ENCODE data around the gene MYO15B.
"Not testable (repeated sequence)": the region's sequence is repeated elsewhere in the genome, so short reads cannot be mapped to it uniquely, and the experiment has no call there.

Gene MYO15B

DNA sequence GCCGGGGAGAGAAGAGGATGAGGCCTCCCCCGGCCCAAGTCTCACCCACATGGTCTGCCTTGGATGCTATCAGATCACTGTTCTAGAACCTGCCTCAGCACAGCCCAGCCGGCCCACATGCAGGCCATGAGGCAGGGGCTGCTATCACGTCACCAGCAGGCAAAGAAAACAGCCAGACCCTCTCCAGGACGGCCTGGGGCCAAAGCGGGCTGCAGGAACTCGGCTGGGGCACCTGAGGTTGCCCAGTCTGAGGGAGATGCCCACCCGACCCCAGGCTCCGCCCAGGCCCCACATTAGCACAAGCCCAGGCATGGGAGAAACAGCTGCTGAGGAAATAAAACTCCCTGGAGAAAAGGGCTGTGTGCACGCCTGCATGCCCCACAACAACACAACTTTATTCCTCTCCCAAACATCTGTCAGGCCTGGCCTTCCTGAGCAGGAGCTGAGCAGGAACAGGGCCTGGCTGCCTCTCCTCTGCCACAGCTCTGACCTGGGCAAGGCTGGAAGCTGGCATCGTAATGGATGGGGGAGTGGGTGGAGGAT, 39.0 kb downstream of the MYO15B start:
- no peak for DNase-seq

GRCh38 chr17:75627094-75627493, 39.5 kb downstream of the MYO15B start:
- no peak for DNase-seq

GRCh38 chr17:75628425-75628824, 40.8 kb downstream of the MYO15B start:
- DNase-seq: no peak

DNA sequence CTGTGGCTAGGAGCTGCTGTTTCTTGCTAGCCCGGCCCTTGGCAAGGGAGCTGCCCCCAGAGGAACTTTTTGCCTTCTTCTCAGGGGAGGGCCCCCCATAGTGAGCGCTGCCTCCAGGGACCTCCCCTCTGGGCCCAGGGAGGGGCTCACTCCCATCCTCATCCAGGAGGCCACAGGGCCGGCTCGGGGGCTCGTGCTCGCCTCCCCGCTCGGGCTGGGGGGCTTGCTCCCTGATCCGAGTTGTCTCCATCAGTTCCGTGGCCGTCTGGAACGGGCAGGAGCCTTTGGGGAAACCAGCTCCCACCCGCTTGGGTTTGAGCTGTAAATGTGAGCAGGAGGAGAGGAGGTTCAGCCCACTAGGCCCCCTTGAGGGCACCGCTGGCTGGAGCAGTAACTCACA, 41.6 kb downstream of the MYO15B start:
- DNase-seq: no peak

GRCh38 chr17:75630071-75630917, 42.7 kb downstream of the MYO15B start:
- no peak for DNase-seq

- DNase-seq: no peak
Measured at GRCh38 chr17:75631353-75631752, 43.8 kb downstream of the MYO15B start.

GRCh38 chr17:75632428-75632827, 44.8 kb downstream of the MYO15B start:
- no peak for DNase-seq

- peak; percentile 28 for DNase-seq
Measured at GRCh38 chr17:75632863-75633485, 45.4 kb downstream of the MYO15B start, which contains the start of gene SMIM5. Gene SMIM5 (plus strand): TSS chr17:75633434. CDS start chr17:75640202, 6,768 bp downstream.

GRCh38 chr17:75633486-75634375, 46.1 kb downstream of the MYO15B start:
- DNase-seq: peak; percentile 81

- DNase-seq: no peak
Measured at GRCh38 chr17:75634376-75634740, 46.8 kb downstream of the MYO15B start.

GRCh38 chr17:75634754-75635609, 47.4 kb downstream of the MYO15B start:
- DNase-seq: no peak

DNA sequence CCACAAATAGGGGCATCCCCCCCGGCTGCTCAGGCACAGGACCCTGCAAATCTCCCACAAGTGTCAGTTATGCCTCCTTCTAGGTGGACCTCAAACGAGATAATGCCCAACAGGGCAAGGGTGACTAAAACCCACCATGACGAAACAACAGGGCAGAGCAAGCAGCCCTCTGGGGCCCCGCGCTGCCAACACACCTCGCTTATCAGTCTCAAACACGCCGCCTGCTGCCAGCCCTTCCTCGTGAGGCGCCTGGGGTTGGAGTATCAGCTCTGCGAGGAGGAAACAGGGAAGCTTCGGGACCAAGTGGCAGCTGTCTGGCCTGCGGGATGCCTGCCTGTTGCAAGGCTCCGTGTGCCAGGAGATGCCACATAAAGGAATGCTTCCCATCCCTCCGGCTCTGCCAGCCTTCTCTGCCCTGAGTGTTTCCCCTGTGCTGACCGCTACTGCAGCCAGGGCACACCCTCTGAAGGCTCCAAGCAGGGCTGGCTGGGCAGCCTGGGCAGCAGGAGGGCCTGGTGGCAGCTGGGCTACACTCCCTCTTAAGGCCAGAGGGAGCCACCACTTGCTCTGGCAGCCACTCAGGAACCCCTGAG, 48.1 kb downstream of the MYO15B start:
- DNase-seq: no peak

GRCh38 chr17:75636381-75637142, 49.0 kb downstream of the MYO15B start:
- DNase-seq: no peak

GRCh38 chr17:75637143-75637538, 49.5 kb downstream of the MYO15B start:
- no peak for DNase-seq

- no peak for DNase-seq
Measured at GRCh38 chr17:75637551-75637950, 50.0 kb downstream of the MYO15B start.

GRCh38 chr17:75638039-75638438, 50.4 kb downstream of the MYO15B start:
- not testable (repeated sequence) for DNase-seq

GRCh38 chr17:75638893-75639292, 51.3 kb downstream of the MYO15B start:
- no peak for DNase-seq

GRCh38 chr17:75639327-75639726, 51.7 kb downstream of the MYO15B start:
- no peak for DNase-seq

- no peak for DNase-seq
Measured at GRCh38 chr17:75639771-75640555, 52.4 kb downstream of the MYO15B start.

- DNase-seq: no peak
Measured at GRCh38 chr17:75640556-75641119, 53.0 kb downstream of the MYO15B start.

Measured in NCI-H1092 treated with DMSO at 0.1 percent for 48 hours (cell line).